Activated gamma-delta T cell treated with Interleukin-2 at 50 U/mL for 16 hours (primary cell): ENCODE results near the gene TNN.

Source experiments
- DNase-seq: peaks from one replicate; pipeline ENCODE4 v3.0.0-alpha.2; 2020

Gene TNN

DNA sequence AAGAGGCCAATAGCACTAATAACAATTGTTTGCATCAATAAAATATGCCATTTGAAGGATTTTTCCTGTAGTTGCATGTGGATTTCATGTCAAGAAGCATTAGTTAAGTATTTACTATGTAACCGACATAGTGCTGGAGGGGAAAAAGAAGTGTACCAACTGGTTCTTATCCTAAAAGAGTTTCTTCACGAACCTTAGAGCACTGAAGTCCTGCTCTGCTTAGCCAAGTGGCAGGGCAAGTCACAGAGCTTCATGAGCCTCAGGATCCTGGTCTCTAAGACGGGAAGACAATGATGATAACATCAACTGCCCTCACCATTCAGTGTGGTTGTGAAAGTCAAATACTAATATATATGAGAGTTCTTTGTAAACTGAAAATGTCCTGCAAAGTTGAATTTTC lies 110.8 kb downstream of the TNN start:
- DNase-seq, result no peak

DNA sequence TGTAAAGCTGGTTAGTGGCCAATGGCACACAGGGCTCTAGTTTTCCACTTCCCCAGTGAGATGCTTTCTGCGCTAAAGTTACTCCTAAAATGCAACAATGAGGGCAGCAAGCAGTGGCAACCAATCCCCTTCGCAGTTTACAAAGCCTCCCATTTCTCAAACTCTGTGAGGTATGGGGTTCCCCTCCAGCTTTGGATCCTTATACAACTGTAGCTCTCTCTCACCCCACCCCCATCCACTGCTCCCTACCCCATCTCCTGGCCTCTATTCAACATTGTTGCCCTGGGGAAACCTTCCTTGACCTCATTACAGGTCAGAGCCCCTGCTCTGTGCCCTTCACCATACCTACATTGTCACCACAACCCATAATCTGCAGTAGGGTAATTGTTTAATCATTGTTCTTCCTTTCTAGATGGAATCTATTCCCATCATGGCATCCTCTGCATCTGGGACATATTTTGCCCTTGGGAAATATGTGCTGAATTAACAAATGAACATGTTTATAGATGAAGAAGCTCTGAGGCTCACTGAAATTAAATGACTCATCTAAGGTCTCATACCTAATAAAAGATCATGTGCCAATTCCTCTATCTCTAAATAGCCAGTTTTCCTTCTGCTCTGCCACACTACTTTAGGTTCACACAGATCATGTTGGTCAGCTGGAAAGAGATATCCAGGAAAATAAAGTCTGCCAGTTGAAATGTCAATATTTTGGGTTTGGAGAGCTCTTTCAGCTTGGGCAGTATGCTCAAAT lies 112.4 kb downstream of the TNN start:
- DNase-seq, result no peak

DNA sequence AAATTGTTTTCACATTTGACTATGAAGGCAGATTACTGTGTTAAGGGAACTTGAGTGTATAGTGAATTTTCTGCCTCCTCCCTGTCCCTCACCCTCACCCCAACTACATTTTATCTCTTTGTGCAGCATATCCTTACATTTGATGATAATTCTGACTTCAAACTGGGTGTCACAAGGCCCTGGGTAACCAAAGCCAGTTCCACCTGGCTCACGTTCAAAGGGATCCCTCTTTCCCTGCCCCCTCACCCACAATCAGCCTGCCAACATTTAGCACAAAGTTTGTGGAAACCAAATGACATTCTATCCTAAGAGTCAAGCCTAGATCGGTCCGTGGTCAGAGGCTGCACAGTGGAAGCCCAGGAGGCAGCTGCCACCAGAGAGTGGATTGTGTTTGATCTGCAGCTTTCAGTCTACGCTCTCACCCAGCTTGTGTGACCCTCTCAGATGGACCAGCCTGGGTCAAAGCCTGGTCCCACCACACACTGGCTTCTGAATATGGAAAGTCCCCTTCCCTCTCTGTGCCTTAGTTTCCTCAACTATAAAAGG lies 114.6 kb downstream of the TNN start:
- no peak for DNase-seq

DNA sequence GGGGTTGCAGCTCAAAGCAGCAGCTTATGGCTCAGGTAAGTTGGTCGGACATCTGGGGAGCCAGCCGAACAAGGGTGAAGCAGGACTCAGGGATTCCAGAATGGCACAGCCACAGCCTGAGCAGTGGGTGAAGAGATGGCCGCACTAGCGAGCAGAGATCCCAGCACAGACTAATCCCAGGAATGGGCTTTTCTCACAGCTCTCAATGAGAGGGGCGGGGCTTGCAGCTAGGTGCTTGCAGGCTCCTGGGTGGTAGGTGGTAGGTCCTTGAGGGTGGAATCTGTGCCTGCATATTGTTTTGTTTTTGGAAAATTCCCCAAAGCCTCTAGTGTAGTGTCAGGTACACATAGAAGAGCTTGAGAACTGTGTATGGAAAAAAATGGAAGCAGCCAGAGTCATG lies 116.0 kb downstream of the TNN start:
- no peak for DNase-seq

DNA sequence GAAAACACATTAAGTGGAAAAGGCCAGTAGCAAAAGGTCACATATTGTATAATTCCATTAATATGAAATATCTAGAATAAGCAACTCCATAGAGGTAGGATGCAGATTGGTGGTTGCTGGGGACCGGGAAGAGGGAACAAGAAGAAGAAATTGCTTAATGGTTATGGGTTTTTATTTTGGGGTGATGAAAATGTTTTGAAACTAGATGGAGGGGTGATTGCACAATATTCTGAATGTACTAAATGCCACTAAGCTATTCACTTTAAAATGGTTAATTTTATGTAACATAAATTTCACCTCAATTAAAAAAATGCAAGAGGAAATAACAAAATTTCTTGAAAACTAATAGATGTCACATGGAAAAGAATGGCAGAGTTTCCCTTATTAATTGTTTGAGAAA lies 118.3 kb downstream of the TNN start:
- DNase-seq, result no peak

GRCh38 chr1:175186433-175187160 lies 119.0 kb downstream of the TNN start:
- no peak for DNase-seq

DNA sequence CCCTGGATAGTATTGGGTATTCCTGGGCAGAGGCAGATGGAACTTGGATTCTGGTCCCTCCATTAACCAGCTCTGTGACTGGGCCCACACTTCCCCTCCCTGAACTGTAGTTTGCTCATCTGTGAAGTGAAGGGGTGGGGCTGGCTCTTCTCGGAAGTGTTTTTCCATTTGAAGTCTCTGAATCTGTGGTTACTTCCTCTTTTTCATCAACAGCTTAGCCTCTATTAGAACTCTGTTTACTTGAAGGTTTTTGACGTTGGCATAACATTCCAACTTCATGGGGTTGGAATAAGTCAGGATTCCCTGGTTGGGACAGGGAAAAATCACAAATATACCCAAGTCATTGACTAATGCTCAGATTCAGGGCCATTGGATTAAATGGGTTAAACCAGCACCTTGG lies 121.3 kb downstream of the TNN start:
- peak; percentile 42 for DNase-seq

DNA sequence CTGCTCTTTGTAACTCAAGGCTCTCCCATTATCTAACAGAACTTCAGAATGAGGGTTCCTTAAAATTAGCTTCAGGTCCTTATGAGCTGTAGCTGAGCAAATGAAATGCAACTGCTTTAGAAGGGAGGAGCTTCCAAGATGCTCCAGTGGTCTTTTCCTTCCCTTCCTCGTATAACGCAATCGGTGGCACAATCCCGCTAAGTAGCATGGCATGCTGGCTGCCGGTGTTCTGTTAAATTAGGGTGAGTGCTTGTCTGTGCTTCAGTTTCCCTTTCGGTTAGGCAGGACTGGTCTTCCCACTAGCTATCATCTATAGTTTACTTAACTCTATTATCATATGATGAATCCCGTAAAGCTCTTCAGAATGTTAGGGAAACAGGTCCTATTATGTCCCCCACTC lies 124.0 kb downstream of the TNN start:
- no peak for DNase-seq

DNA sequence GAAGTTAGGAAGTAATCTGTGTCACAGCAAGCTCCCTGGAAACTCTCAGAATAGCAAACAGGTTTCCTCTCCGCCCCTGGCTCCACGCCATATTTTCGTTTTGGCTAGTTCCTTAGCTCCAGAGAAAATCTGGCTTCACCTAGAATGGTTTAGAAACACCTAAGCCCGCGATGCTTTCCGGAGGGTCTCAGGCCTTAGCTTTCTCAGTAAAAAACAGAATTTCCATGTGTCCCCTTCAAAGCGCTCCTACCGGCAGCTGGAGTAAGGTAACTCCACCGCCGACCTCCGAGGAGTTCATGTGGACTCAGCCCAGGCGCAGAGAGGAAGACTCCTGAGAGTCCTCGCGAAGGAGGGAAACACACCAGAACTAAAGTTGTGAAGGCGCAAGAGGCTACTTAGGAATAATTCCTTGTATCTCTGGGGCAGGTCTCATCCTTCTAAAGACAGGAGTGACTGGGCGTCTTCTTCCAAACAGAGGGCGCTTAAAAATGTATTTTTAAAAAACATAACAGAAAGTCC lies 124.5 kb downstream of the TNN start:
- peak; percentile 10 for DNase-seq

DNA sequence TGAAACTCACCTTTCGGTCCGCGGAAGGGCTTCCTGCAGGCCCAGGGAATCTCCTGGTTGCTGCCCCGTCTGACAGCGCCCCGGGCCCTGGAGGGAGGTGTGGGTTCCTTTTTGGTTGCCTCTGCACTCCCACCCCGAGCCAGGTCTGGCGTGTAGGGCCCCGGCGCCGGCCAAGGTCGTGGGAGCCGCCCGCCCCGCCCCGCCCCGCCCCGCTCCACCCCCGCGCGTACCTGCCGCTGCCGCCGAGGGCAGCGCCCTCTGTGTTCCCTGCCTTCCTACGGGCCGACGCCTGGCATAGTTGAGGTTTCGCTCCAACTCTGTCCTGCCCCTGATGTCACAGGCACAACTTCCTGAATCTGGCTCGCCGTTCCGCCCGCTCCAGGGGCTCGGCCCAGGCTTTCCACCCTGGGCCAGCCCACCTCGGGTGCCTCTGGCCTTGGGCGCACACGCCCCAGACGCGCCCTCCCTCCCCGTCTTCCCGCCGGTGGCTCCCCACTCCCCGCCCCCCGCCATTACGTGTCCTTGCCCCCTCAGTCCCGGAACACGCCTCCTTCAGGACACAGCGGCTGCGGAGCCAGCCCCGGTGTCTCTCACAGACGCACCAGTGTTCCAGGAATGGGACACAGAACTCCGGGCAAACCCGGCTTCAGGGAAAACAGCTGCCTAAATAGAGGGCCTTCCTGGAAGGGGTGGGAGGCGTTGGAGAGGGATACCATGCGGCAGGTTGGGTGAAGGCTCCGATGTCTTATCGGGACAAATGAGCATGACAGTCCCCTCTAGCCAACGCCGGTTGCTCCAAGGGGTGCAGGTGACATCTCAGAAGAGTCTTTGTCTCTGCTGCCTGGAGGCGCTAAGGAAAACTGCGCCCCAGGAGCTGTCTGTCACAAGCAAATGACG lies 125.2 kb downstream of the TNN start, which contains the start of gene KIAA0040:
KIAA0040 (minus strand) TSS at position 147 of the 897 bp plus-strand sequence. CDS start 31,763 bp downstream, outside the sequence.
- DNase-seq, result peak; percentile 40

- DNase-seq, result no peak
Observed at GRCh38 chr1:175193527-175193910, 125.9 kb downstream of the TNN start.

DNA sequence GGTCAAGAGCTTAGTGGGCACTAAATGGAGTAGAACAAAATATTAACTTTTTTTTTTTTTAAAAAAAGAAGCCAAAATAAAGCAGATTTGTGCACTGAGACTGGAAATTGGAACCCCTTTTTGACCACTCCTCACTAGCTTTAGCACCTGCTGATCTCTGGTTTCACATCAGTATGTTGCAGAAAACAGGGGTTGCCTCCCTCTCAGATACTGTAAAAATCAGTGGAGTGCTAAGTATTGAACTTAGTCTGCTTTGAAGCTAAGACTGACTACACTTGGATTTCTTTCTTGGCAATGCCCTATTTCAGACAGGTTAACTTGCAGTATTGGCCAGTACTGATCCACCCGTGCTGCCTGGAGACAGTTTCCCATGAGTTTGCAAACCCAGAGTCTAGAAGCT lies 127.6 kb downstream of the TNN start:
- no peak for DNase-seq

DNA sequence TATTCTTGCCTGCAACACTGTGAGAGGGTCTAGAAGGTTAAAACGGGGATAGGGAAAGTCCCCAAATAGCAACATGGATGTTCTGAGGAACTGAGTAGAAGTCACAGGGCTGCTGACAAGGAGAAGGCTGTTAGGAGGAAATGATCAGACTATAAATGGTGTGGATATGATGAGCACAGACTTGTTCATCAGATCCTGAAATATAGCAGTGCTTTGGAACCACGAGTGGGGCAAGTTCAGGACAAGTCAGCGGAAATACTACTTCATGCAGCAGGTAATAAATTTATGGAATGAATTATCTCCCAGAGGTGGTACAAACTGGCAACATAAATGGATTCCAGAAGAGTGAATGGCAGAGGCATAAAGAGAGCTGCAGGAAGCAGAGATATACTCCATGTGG lies 128.2 kb downstream of the TNN start:
- DNase-seq, result no peak

GRCh38 chr1:175197531-175197930 lies 129.9 kb downstream of the TNN start:
- DNase-seq, result no peak
